ENCODE data around the gene TMPRSS9. TPM values are rescaled to one million over a fixed set of nuclear protein-coding genes. Genes with fewer than 3 reads are reported as not detected.

TMPRSS9 gene
- total RNA-seq, 4 donors from 2014 or later = not detected

GRCh38 chr19:2475018-2475701 is 115.1 kb downstream of the TMPRSS9 start:
- TF ChIP-seq CTCF (IDR thresholded peaks at IDR 0.05; ENCODE audit: low read depth) = no peak

Other genes with a start within 250 kb of the TMPRSS9 start
- 10 to 100 TPM; 46.6 to 94.0 (median 57.5) TPM for gene AP3D1, start 208.7 kb upstream of the TMPRSS9 start, total RNA-seq
- 10 to 100 TPM in 1 of 4 donors, 1 to 10 TPM in 3; 3.2 to 12.2 (median 5.4) TPM for gene DOT1L, start 196.3 kb upstream of the TMPRSS9 start, total RNA-seq
- gene PLEKHJ1, start 123.9 kb upstream of the TMPRSS9 start, total RNA-seq = 10 to 100 TPM; 21.0 to 78.2 (median 47.3) TPM
- 10 to 100 TPM; 13.4 to 59.3 (median 28.0) TPM for gene SF3A2, start 123.4 kb upstream of the TMPRSS9 start, total RNA-seq
- gene AMH, start 110.9 kb upstream of the TMPRSS9 start, total RNA-seq = under 1 TPM in 1 of 4 donors, not detected in 3; 0.34 TPM
- gene JSRP1, start 103.8 kb upstream of the TMPRSS9 start, total RNA-seq = not detected
- under 1 TPM in 3 of 4 donors, not detected in 1; 0.68 to 0.88 (median 0.75) TPM for gene PEAK3, start 78.1 kb upstream of the TMPRSS9 start, total RNA-seq
- not detected for gene LINGO3, start 52.1 kb upstream of the TMPRSS9 start, total RNA-seq
- gene LSM7, start 31.7 kb upstream of the TMPRSS9 start, total RNA-seq = 10 to 100 TPM; 51.8 to 95.7 (median 71.9) TPM
- gene SPPL2B, start 31.6 kb upstream of the TMPRSS9 start, total RNA-seq = 10 to 100 TPM in 2 of 4 donors, 1 to 10 TPM in 2; 8.7 to 50.3 (median 12.5) TPM
- gene TIMM13, start 67.3 kb downstream of the TMPRSS9 start, total RNA-seq = 10 to 100 TPM; 15.8 to 33.7 (median 24.7) TPM
- gene LMNB2, start 96.7 kb downstream of the TMPRSS9 start, total RNA-seq = 10 to 100 TPM in 2 of 4 donors, 1 to 10 TPM in 2; 6.5 to 13.8 (median 9.9) TPM
- 100 to 1,000 TPM; 119 to 260 (median 212) TPM for gene GADD45B, start 115.9 kb downstream of the TMPRSS9 start, total RNA-seq

All from subcutaneous adipose tissue (tissue), 4 donors.